ENCODE measurements around the gene HDGF.
A peak's percentile ranks its signal among the peaks of the same experiment; 100 is the strongest.

DNA sequence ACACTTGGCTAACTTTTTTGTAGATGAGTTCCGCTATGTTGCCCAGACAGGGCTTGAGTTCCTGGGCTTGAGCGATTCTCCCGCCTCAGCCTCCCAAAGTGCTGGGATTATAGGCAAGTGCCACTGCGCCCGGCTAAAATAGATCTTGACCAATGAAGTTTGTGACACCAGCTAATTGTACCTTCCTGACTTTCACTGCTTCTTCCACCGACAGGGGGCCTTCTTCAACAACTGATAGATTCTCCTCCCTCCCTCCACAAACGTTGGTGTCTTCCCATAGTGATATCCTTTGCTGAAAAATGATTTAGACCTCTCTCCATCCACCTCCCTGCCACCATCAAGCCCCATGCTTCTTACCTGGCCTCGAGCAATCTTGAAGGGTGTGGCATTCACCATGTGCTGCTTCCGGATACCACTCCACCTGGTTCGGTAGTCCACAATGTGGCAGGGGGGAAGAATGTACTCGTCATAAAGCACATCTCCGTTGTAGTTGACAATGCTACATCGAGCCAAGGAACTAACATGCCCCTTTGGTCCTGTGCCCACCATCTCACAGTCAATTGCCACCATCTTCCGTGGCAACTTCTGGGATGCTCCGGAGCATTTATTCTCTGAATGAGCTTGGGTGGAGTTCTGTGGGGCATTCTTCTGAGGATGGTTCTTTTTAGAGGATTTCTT lies 24.8 kb downstream of the HDGF start:
- TF ChIP-seq, protein P1, sequence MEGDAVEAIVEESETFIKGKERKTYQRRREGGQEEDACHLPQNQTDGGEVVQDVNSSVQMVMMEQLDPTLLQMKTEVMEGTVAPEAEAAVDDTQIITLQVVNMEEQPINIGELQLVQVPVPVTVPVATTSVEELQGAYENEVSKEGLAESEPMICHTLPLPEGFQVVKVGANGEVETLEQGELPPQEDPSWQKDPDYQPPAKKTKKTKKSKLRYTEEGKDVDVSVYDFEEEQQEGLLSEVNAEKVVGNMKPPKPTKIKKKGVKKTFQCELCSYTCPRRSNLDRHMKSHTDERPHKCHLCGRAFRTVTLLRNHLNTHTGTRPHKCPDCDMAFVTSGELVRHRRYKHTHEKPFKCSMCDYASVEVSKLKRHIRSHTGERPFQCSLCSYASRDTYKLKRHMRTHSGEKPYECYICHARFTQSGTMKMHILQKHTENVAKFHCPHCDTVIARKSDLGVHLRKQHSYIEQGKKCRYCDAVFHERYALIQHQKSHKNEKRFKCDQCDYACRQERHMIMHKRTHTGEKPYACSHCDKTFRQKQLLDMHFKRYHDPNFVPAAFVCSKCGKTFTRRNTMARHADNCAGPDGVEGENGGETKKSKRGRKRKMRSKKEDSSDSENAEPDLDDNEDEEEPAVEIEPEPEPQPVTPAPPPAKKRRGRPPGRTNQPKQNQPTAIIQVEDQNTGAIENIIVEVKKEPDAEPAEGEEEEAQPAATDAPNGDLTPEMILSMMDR (IDR thresholded peaks at IDR 0.05), result peak; percentile 12 to 58 (median 42)
- TF ChIP-seq POLR2A (IDR thresholded peaks at IDR 0.05), result no peak
